Loucy (cell line): ENCODE data around the gene COPS7B.

ENCODE experiments used
- H2AFZ ChIP-seq: fragments of 200-600 bp; sonication (generic); 2 replicates; pipeline ENCODE4 v1.6.0; 2016; ENCODE audit warnings: antibody characterized with exemption, mild to moderate bottlenecking, low read length, moderate library complexity
- H3F3A ChIP-seq: fragments of 200-600 bp; 2 replicates; pipeline ENCODE4 v1.6.0; 2016; ENCODE audit warnings: antibody characterized with exemption, low read depth, mild to moderate bottlenecking
- H3K27me3 ChIP-seq: fragments of 200-600 bp; sonication (generic); 2 replicates; pipeline ENCODE4 v1.6.1; 2014; ENCODE audit warnings: low read length, mild to moderate bottlenecking; ENCODE audit not compliant: insufficient read depth, poor library complexity, severe bottlenecking
- H3K36me3 ChIP-seq: fragments of 200-600 bp; sonication (generic); 2 replicates; pipeline ENCODE4 v1.6.1; 2016; ENCODE audit warnings: low read length; ENCODE audit not compliant: insufficient read depth
- H3K4me1 ChIP-seq: fragments of 200-600 bp; sonication (generic); 2 replicates; pipeline ENCODE4 v1.5.1; 2014; ENCODE audit warnings: low read length, mild to moderate bottlenecking; ENCODE audit not compliant: insufficient read depth, poor library complexity, severe bottlenecking
- H3K4me2 ChIP-seq: fragments of 200-600 bp; sonication (generic); 2 replicates; pipeline ENCODE4 v1.6.0; 2014; ENCODE audit warnings: antibody characterized with exemption, low read length, low read depth, mild to moderate bottlenecking; ENCODE audit not compliant: poor library complexity, severe bottlenecking
- H3K4me3 ChIP-seq: fragments of 200-600 bp; sonication (generic); 2 replicates; pipeline ENCODE4 v1.5.1; 2014; ENCODE audit warnings: low read length, mild to moderate bottlenecking, mixed read lengths; ENCODE audit not compliant: poor library complexity, severe bottlenecking
- H3K79me2 ChIP-seq: fragments of 200-600 bp; sonication (generic); 2 replicates; pipeline ENCODE4 v1.6.1; 2014; ENCODE audit warnings: low read length; ENCODE audit not compliant: insufficient read depth
- H3K9ac ChIP-seq: fragments of 200-600 bp; sonication (generic); 2 replicates; pipeline ENCODE4 v1.6.0; 2014; ENCODE audit warnings: mild to moderate bottlenecking, low read depth, low read length, moderate library complexity; ENCODE audit not compliant: poor library complexity, severe bottlenecking
- H3K9me2 ChIP-seq: fragments of 200-600 bp; sonication (generic); replicated peaks from 2 replicates; pipeline ENCODE4 v1.6.1; 2016; ENCODE audit warnings: low read depth, low read length, mixed read lengths
- H3K9me3 ChIP-seq: fragments of 200-600 bp; sonication (generic); 2 replicates; pipeline ENCODE4 v1.6.1; 2014; ENCODE audit warnings: mild to moderate bottlenecking, antibody characterized with exemption, low read length, low read depth; ENCODE audit not compliant: insufficient read depth
- H4K20me1 ChIP-seq: fragments of 200-600 bp; sonication (generic); 2 replicates; pipeline ENCODE4 v1.6.0; 2014; ENCODE audit warnings: antibody characterized with exemption, low read length, mild to moderate bottlenecking; ENCODE audit not compliant: insufficient read depth, poor library complexity, severe bottlenecking
- EZH2phosphoT487 ChIP-seq: fragments of 200-600 bp; IDR thresholded peaks from 2 replicates; pipeline ENCODE4 v1.6.1; 2018; ENCODE audit warnings: antibody characterized with exemption, mild to moderate bottlenecking, moderate library complexity, borderline replicate concordance
- TF ChIP-seq, protein P1 (sequence below): fragments of 200-600 bp; sonication (generic); conservative IDR thresholded peaks from 2 replicates; pipeline ENCODE4 v1.5.1; 2014; ENCODE audit warnings: mild to moderate bottlenecking, antibody characterized with exemption, low read length

COPS7B gene

GRCh38 chr2:231752061-231752460 lies 34.2 kb upstream of the COPS7B start:
- Histone ChIP-seq H3K4me3 (no peak overlapping the region), H3K9ac (no peak overlapping the region), H3K9me2 (no peaks in the 10 kb centered on the region), H3K27me3 (no peaks in the 10 kb centered on the region), H3K4me2 (no peak overlapping the region), H4K20me1 (no peaks in the 10 kb centered on the region), H3K36me3 (no peaks in the 10 kb centered on the region), H2AFZ (no peak overlapping the region), H3F3A (no peaks in the 10 kb centered on the region), H3K79me2 (no peaks in the 10 kb centered on the region), H3K4me1 (peaks cover 4% of the 10 kb centered on the region), H3K9me3 (no peaks in the 10 kb centered on the region)
- no peak for TF ChIP-seq EZH2phosphoT487
- TF ChIP-seq, protein P1, sequence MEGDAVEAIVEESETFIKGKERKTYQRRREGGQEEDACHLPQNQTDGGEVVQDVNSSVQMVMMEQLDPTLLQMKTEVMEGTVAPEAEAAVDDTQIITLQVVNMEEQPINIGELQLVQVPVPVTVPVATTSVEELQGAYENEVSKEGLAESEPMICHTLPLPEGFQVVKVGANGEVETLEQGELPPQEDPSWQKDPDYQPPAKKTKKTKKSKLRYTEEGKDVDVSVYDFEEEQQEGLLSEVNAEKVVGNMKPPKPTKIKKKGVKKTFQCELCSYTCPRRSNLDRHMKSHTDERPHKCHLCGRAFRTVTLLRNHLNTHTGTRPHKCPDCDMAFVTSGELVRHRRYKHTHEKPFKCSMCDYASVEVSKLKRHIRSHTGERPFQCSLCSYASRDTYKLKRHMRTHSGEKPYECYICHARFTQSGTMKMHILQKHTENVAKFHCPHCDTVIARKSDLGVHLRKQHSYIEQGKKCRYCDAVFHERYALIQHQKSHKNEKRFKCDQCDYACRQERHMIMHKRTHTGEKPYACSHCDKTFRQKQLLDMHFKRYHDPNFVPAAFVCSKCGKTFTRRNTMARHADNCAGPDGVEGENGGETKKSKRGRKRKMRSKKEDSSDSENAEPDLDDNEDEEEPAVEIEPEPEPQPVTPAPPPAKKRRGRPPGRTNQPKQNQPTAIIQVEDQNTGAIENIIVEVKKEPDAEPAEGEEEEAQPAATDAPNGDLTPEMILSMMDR: no peak

GRCh38 chr2:231761735-231762134 lies 24.5 kb upstream of the COPS7B start:
- Histone ChIP-seq H3F3A (0 out of 2 replicates have a peak, but pooled peaks cover 4% of the 10 kb centered on the region), H3K79me2 (no peaks in the 10 kb centered on the region), H3K9me3 (no peaks in the 10 kb centered on the region), H3K4me3 (no peak overlapping the region), H3K4me2 (no peak overlapping the region), H3K4me1 (peaks cover 27% of the 10 kb centered on the region), H3K9ac (no peak overlapping the region), H2AFZ (no peak overlapping the region), H4K20me1 (no peaks in the 10 kb centered on the region), H3K9me2 (no peaks in the 10 kb centered on the region), H3K27me3 (no peaks in the 10 kb centered on the region), H3K36me3 (no peaks in the 10 kb centered on the region)
- TF ChIP-seq EZH2phosphoT487: no peak
- TF ChIP-seq, protein P1: no peak

DNA sequence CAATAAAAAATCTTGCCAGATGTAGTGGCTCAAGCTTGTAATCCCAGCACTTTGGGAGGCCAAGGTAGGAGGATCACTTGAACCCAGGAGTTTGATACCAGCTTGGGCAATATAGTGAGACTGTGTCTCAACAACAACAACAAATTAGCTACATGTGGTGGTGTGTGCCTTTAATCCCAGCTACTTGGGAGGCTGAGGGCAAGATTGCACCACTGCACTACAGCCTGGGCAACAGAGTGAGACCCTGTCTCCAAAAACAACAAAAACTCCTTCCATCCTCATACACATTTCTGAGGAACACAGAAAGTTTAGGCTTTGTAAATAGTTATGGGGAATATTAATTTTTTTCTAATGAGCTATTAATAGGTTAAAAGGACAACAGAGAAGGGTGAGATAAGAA lies 22.1 kb upstream of the COPS7B start:
- 0 out of 2 replicates have a peak, but pooled peaks cover 4% of the 10 kb centered on the region for H3F3A ChIP-seq
- no peak overlapping the region for H3K9ac ChIP-seq
- no peak overlapping the region for H3K4me2 ChIP-seq
- TF ChIP-seq, protein P1: no peak
- no peak for TF ChIP-seq EZH2phosphoT487
- H3K4me1 ChIP-seq: peaks cover 20% of the 10 kb centered on the region
- no peaks in the 10 kb centered on the region for H3K36me3 ChIP-seq
- H2AFZ ChIP-seq: no peak overlapping the region
- no peaks in the 10 kb centered on the region for H3K79me2 ChIP-seq
- no peaks in the 10 kb centered on the region for H3K9me2 ChIP-seq
- no peak overlapping the region for H3K4me3 ChIP-seq
- peaks cover 2% of the 10 kb centered on the region for H4K20me1 ChIP-seq
- no peaks in the 10 kb centered on the region for H3K9me3 ChIP-seq
- H3K27me3 ChIP-seq: no peaks in the 10 kb centered on the region
